Osteocyte (in vitro differentiated cells): Measurements from ENCODE around the gene KRTAP17-1. TPM values are rescaled to one million over a fixed set of nuclear protein-coding genes. Genes with fewer than 3 reads are reported as not detected.

ENCODE experiments used
- DNase-seq: peaks from one replicate; pipeline ENCODE4 v3.0.0; 2021; ENCODE audit warnings: mixed read lengths; ENCODE audit not compliant: unreplicated experiment; ENCODE audit errors: extremely low spot score
- H3K27ac Mint-ChIP-seq: one replicate; pipeline ENCODE4 v1.8.0; 2021; ENCODE audit warnings: mild to moderate bottlenecking, mixed read lengths; ENCODE audit not compliant: unreplicated experiment
- H3K27me3 Mint-ChIP-seq: one replicate; pipeline ENCODE4 v1.8.0; 2021; ENCODE audit warnings: mixed read lengths; ENCODE audit not compliant: unreplicated experiment
- H3K36me3 Mint-ChIP-seq: one replicate; pipeline ENCODE4 v1.8.0; 2021; ENCODE audit warnings: mixed read lengths; ENCODE audit not compliant: unreplicated experiment
- H3K4me1 Mint-ChIP-seq: one replicate; pipeline ENCODE4 v1.8.0; 2021; ENCODE audit warnings: mixed read lengths; ENCODE audit not compliant: unreplicated experiment
- H3K4me3 Mint-ChIP-seq: one replicate; pipeline ENCODE4 v1.8.0; 2021; ENCODE audit warnings: mild to moderate bottlenecking, moderate library complexity, mixed read lengths; ENCODE audit not compliant: unreplicated experiment
- H3K9me3 Mint-ChIP-seq: one replicate; pipeline ENCODE4 v1.8.0; 2021; ENCODE audit warnings: mixed read lengths; ENCODE audit not compliant: unreplicated experiment
- CTCF ChIP-seq: fragments of 200-600 bp; sonication (generic); IDR thresholded peaks from 2 replicates; pipeline ENCODE4 v1.5.0; 2021; ENCODE audit warnings: antibody characterized with exemption, mild to moderate bottlenecking, moderate library complexity
- total RNA-seq: library from RNA; stranded (reverse); gene quantifications from 2 replicates; pipeline ENCODE4 v1.2.1, GENCODE V29; 2021

KRTAP17-1 gene
- total RNA-seq, 1 donor from 2014 or later = not detected

- no peak for TF ChIP-seq CTCF
- Mint-ChIP-seq H3K4me3 (no peak overlapping the region), H3K27ac (no peak overlapping the region), H3K9me3 (peaks cover 3% of the 10 kb centered on the region), H3K36me3 (no peaks in the 10 kb centered on the region), H3K27me3 (no peaks in the 10 kb centered on the region), H3K4me1 (peaks cover 6% of the 10 kb centered on the region)
- no peak for DNase-seq
These were observed 10.1 kb upstream of the KRTAP17-1 start for GRCh38 chr17:41325611-41326010.

GRCh38 chr17:41325126-41325525, 9.6 kb upstream of the KRTAP17-1 start:
- no peaks in the 10 kb centered on the region for H3K36me3 Mint-ChIP-seq
- no peak for TF ChIP-seq CTCF
- H3K9me3 Mint-ChIP-seq = peaks cover 8% of the 10 kb centered on the region
- H3K4me3 Mint-ChIP-seq = no peak overlapping the region
- no peak overlapping the region for H3K27ac Mint-ChIP-seq
- no peaks in the 10 kb centered on the region for H3K27me3 Mint-ChIP-seq
- peaks cover 6% of the 10 kb centered on the region for H3K4me1 Mint-ChIP-seq
- peak; percentile 70 for DNase-seq

- H3K4me1 Mint-ChIP-seq = peaks cover 6% of the 10 kb centered on the region
- peaks cover 15% of the 10 kb centered on the region for H3K9me3 Mint-ChIP-seq
- no peak overlapping the region for H3K27ac Mint-ChIP-seq
- TF ChIP-seq CTCF = no peak
- no peak overlapping the region for H3K4me3 Mint-ChIP-seq
- no peaks in the 10 kb centered on the region for H3K27me3 Mint-ChIP-seq
- no peaks in the 10 kb centered on the region for H3K36me3 Mint-ChIP-seq
- DNase-seq = peak; percentile 49
These were observed 8.9 kb upstream of the KRTAP17-1 start for GRCh38 chr17:41324180-41325075.

- peak; percentile 63 for DNase-seq
- Mint-ChIP-seq H3K9me3 (peaks cover 20% of the 10 kb centered on the region), H3K36me3 (no peaks in the 10 kb centered on the region), H3K4me1 (peaks cover 6% of the 10 kb centered on the region), H3K27ac (no peak overlapping the region), H3K27me3 (no peaks in the 10 kb centered on the region), H3K4me3 (no peak overlapping the region)
- TF ChIP-seq CTCF = no peak
These were observed 7.7 kb upstream of the KRTAP17-1 start for GRCh38 chr17:41322903-41323895.
